Stimulated activated CD4-positive, alpha-beta T cell treated with anti-CD3 and anti-CD28 coated beads, TNF-alpha, amount 100 ng/mL, for 1 hour (primary cell): ENCODE data around the gene TLL1.

ENCODE experiments used
- DNase-seq, 3 donors: peaks; one replicate each; pipeline ENCODE4 v3.0.0-alpha.2; 2020; ENCODE audit warnings: low read depth in 3 of 3, low spot score in 1 of 3

The TLL1 gene

GRCh38 chr4:165872461-165873297 is at the start of gene TLL1:
TSS of gene TLL1 (plus strand) at chr4:165873237. CDS start at chr4:165873905, 668 bp downstream.
- DNase-seq, result no peak

GRCh38 chr4:165826166-165826565 is 46.9 kb upstream of the TLL1 start:
- DNase-seq, result no peak

GRCh38 chr4:165827018-165827417 is 46.0 kb upstream of the TLL1 start:
- DNase-seq, result no peak

- no peak for DNase-seq
Measured at GRCh38 chr4:165828928-165829327, 44.1 kb upstream of the TLL1 start.

GRCh38 chr4:165834116-165834515 is 38.9 kb upstream of the TLL1 start:
- DNase-seq, result no peak

- DNase-seq, result no peak
Measured at GRCh38 chr4:165838575-165838974, 34.5 kb upstream of the TLL1 start.

GRCh38 chr4:165839615-165840333 is 33.3 kb upstream of the TLL1 start:
- DNase-seq, result no peak

- DNase-seq, result no peak
Measured at GRCh38 chr4:165842684-165843083, 30.4 kb upstream of the TLL1 start.

GRCh38 chr4:165844161-165844560 is 28.9 kb upstream of the TLL1 start:
- DNase-seq, result no peak

GRCh38 chr4:165851256-165851655 is 21.8 kb upstream of the TLL1 start:
- DNase-seq, result no peak

GRCh38 chr4:165855191-165855590 is 17.8 kb upstream of the TLL1 start:
- no peak for DNase-seq

- no peak for DNase-seq
Measured at GRCh38 chr4:165861363-165861762, 11.7 kb upstream of the TLL1 start.

GRCh38 chr4:165864271-165864670 is 8.8 kb upstream of the TLL1 start:
- DNase-seq, result no peak

- no peak for DNase-seq
Measured at GRCh38 chr4:165866019-165866650, 6.9 kb upstream of the TLL1 start.

GRCh38 chr4:165867961-165868360 is 5.1 kb upstream of the TLL1 start:
- DNase-seq, result no peak

- no peak for DNase-seq
Measured at GRCh38 chr4:165873298-165874071, 448 bp downstream of the TLL1 start.

- no peak for DNase-seq
Measured at GRCh38 chr4:165874072-165874790, 1.2 kb downstream of the TLL1 start.

GRCh38 chr4:165874791-165875371 is 1.8 kb downstream of the TLL1 start:
- DNase-seq, result no peak

- DNase-seq, result no peak
Measured at GRCh38 chr4:165875446-165875845, 2.4 kb downstream of the TLL1 start.

- DNase-seq, result no peak
Measured at GRCh38 chr4:165877286-165877685, 4.2 kb downstream of the TLL1 start.
